ENCODE measurements around the gene RFX8. TPM values are rescaled to one million over a fixed set of nuclear protein-coding genes. Genes with fewer than 3 reads are reported as not detected.

RFX8 gene
- total and polyA plus RNA-seq, 2 of the 13 experiments (the other 11 are each of a cell fraction or from before 2014, with no cell fraction given) = not detected

DNA sequence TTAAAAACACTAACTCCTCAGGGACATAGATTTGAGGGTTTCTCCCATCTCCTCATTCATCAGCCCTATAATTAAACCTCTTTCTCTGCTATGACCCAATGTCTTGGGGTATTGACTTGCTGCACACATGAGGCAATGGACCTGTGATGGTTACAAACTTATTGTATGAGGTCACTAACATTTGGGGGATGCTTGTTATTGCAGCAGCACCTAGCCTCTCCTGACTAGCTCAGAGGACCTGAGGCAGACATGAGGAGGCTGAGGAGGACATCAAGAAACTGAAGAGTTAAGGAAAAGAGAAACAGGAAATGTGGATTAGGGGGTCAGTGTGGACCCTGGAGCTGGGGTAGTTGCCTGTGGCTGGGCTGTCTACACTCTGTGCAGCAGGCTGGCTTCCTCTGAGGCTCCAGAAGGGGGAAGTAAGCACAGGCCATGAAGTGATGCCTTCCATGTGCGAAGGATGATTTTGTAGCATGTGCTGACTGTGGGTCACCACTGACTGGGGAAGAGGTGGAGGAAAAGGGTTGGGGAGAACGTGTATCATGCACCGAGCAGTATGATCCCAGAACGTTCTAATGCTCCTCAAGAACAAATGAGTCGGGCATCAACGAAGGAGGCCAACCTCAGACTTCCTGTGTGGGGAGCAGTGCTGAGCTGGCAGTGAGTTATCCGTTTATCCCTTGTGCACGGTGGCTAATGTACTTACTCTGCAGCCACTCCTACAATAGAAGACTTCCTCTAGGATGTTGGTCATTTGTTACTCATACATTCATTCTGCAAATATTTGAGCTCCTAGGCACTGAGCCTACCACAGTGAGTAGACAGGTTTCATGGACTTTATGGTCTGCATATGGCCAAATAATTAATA lies 42.1 kb upstream of the RFX8 start (continued):
- TF ChIP-seq, protein P1, sequence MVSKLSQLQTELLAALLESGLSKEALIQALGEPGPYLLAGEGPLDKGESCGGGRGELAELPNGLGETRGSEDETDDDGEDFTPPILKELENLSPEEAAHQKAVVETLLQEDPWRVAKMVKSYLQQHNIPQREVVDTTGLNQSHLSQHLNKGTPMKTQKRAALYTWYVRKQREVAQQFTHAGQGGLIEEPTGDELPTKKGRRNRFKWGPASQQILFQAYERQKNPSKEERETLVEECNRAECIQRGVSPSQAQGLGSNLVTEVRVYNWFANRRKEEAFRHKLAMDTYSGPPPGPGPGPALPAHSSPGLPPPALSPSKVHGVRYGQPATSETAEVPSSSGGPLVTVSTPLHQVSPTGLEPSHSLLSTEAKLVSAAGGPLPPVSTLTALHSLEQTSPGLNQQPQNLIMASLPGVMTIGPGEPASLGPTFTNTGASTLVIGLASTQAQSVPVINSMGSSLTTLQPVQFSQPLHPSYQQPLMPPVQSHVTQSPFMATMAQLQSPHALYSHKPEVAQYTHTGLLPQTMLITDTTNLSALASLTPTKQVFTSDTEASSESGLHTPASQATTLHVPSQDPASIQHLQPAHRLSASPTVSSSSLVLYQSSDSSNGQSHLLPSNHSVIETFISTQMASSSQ (IDR thresholded peaks at IDR 0.05; ENCODE audit: low read depth) = no peak
- TF ChIP-seq, protein P1 (CRISPR knock-in tag; IDR thresholded peaks at IDR 0.05; ENCODE audit: borderline replicate concordance) = 0 out of 2 replicates have a peak, but pooled peaks have one; percentile 40
- TF ChIP-seq PAX8 (CRISPR knock-in tag; IDR thresholded peaks at IDR 0.05; ENCODE audit: borderline replicate concordance) (0 out of 2 replicates have a peak, but pooled peaks have one; percentile 52), GLI4 (CRISPR knock-in tag; IDR thresholded peaks at IDR 0.05; ENCODE audit: borderline replicate concordance) (no peak), STAG1 (CRISPR knock-in tag; IDR thresholded peaks at IDR 0.05) (peak; percentile 12; the same call in 1 of the 2 replicates), ZNF792 (CRISPR knock-in tag; IDR thresholded peaks at IDR 0.05) (peak; percentile 44; the same call in 1 of the 2 replicates), HOXA3 (CRISPR knock-in tag; IDR thresholded peaks at IDR 0.05) (peak; percentile 37; the same call in 1 of the 2 replicates), TOPORS (CRISPR knock-in tag; IDR thresholded peaks at IDR 0.05) (no peak), ZMYM2 (CRISPR knock-in tag; IDR thresholded peaks at IDR 0.05) (0 out of 2 replicates have a peak, but pooled peaks have one; percentile 25), ZFY (CRISPR knock-in tag; IDR thresholded peaks at IDR 0.05) (peak; percentile 20; the same call in 1 of the 2 replicates), RBAK (CRISPR knock-in tag; IDR thresholded peaks at IDR 0.05) (peak; percentile 67; the same call in 1 of the 2 replicates), SRSF9 (IDR thresholded peaks at IDR 0.05; ENCODE audit: borderline replicate concordance, insufficient read depth, low read depth, low read length, poor library complexity, severe bottlenecking) (no peak), PAWR (CRISPR knock-in tag; IDR thresholded peaks at IDR 0.05; ENCODE audit: borderline replicate concordance) (peak; percentile 85; the same call in 1 of the 2 replicates), MED1 (CRISPR knock-in tag; IDR thresholded peaks at IDR 0.05) (peak; percentile 50), FOSL2 (CRISPR knock-in tag; IDR thresholded peaks at IDR 0.05) (peak; percentile 66), ZMAT3 (CRISPR knock-in tag; conservative IDR thresholded peaks at IDR 0.05) (peak; percentile 38; the same call in 1 of the 2 replicates), PCBP1 (IDR thresholded peaks at IDR 0.05; ENCODE audit: borderline replicate concordance, low read depth, low read length) (no peak), SAP130 (CRISPR knock-in tag; IDR thresholded peaks at IDR 0.05; ENCODE audit: low read depth) (peak; percentile 34), ZNF543 (CRISPR knock-in tag; IDR thresholded peaks at IDR 0.05) (peak; percentile 33; the same call in 1 of the 2 replicates), ZNF383 (CRISPR knock-in tag; IDR thresholded peaks at IDR 0.05; ENCODE audit: borderline replicate concordance) (0 out of 2 replicates have a peak, but pooled peaks have one; percentile 33), ATF7 (IDR thresholded peaks at IDR 0.05) (peak; percentile 37; the same call in 1 of the 2 replicates), ATF7 (CRISPR knock-in tag; IDR thresholded peaks at IDR 0.05) (no peak)
- TF ChIP-seq, protein P2, sequence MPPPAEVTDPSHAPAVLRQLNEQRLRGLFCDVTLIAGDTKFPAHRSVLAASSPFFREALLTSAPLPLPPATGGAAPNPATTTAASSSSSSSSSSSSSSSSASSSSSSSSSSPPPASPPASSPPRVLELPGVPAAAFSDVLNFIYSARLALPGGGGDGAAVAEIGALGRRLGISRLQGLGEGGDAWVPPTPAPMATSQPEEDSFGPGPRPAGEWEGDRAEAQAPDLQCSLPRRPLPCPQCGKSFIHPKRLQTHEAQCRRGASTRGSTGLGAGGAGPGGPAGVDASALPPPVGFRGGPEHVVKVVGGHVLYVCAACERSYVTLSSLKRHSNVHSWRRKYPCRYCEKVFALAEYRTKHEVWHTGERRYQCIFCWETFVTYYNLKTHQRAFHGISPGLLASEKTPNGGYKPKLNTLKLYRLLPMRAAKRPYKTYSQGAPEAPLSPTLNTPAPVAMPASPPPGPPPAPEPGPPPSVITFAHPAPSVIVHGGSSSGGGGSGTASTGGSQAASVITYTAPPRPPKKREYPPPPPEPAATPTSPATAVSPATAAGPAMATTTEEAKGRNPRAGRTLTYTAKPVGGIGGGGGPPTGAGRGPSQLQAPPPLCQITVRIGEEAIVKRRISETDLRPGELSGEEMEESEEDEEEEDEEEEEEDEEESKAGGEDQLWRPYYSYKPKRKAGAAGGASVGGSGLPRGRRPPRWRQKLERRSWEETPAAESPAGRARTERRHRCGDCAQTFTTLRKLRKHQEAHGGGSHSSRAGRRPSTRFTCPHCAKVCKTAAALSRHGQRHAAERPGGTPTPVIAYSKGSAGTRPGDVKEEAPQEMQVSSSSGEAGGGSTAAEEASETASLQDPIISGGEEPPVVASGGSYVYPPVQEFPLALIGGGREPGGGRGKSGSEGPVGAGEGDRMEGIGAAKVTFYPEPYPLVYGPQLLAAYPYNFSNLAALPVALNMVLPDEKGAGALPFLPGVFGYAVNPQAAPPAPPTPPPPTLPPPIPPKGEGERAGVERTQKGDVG (CRISPR knock-in tag; IDR thresholded peaks at IDR 0.05; ENCODE audit: borderline replicate concordance) = no peak
